GM23338 (cell line): ENCODE results near the gene KRTAP17-1. TPM values are rescaled to one million over a fixed set of nuclear protein-coding genes. Genes with fewer than 3 reads are reported as not detected.
A peak's percentile ranks its signal among the peaks of the same experiment; 100 is the strongest.

Experiments
- ATAC-seq: fragments of 200-7000 bp; cut with Tn5 transposase; 3 replicates; pipeline ENCODE4 v1.9.1; 2020
- DNase-seq: peaks from one replicate; pipeline ENCODE4 v3.0.0-alpha.2; 2015; ENCODE audit warnings: low spot score
- H2AFZ ChIP-seq: fragments of 200-600 bp; sonication (generic); 2 replicates; pipeline ENCODE4 v1.8.0; 2016; ENCODE audit warnings: antibody characterized with exemption, mild to moderate bottlenecking, moderate library complexity
- H3F3A ChIP-seq: fragments of 200-600 bp; sonication (generic); replicated peaks from 2 replicates; pipeline ENCODE4 v1.8.0; 2017; ENCODE audit warnings: antibody characterized with exemption, mixed run types, low read depth
- H3K27ac ChIP-seq: fragments of 200-600 bp; sonication (generic); 2 replicates; pipeline ENCODE4 v1.6.1; 2016; ENCODE audit warnings: low read depth
- H3K27me3 ChIP-seq: fragments of 200-600 bp; sonication (generic); 2 replicates; pipeline ENCODE4 v1.8.0; 2016; ENCODE audit warnings: mild to moderate bottlenecking, mixed run types, moderate library complexity; ENCODE audit not compliant: insufficient read depth
- H3K36me3 ChIP-seq: fragments of 200-600 bp; sonication (generic); 2 replicates; pipeline ENCODE4 v1.8.0; 2016; ENCODE audit warnings: mild to moderate bottlenecking; ENCODE audit not compliant: insufficient read depth
- H3K4me1 ChIP-seq: fragments of 200-600 bp; sonication (generic); 2 replicates; pipeline ENCODE4 v1.8.0; 2016; ENCODE audit warnings: mild to moderate bottlenecking, moderate library complexity; ENCODE audit not compliant: insufficient read depth
- H3K4me2 ChIP-seq: fragments of 200-600 bp; sonication (generic); 2 replicates; pipeline ENCODE4 v1.7.1; 2017; ENCODE audit warnings: mixed run types
- H3K4me3 ChIP-seq: fragments of 200-600 bp; sonication (generic); 2 replicates; pipeline ENCODE4 v1.6.1; 2016; ENCODE audit warnings: mixed run types
- H3K79me2 ChIP-seq: fragments of 200-600 bp; sonication (generic); replicated peaks from 2 replicates; pipeline ENCODE4 v1.8.0; 2017; ENCODE audit warnings: mild to moderate bottlenecking; ENCODE audit not compliant: insufficient read depth
- H3K9me2 ChIP-seq: fragments of 200-600 bp; sonication (generic); 2 replicates; pipeline ENCODE4 v1.8.0; 2017; ENCODE audit not compliant: insufficient read depth
- H4K20me1 ChIP-seq: fragments of 200-600 bp; sonication (generic); replicated peaks from 2 replicates; pipeline ENCODE4 v1.8.0; 2017; ENCODE audit warnings: mild to moderate bottlenecking; ENCODE audit not compliant: insufficient read depth
- H3K27ac Mint-ChIP-seq: 2 replicates; pipeline ENCODE4 v1.8.0; 2020; ENCODE audit warnings: inconsistent platforms, mild to moderate bottlenecking, moderate library complexity, mixed read lengths
- H3K27me3 Mint-ChIP-seq: 3 replicates; pipeline ENCODE4 v1.8.0; 2022; ENCODE audit warnings: low read depth, mild to moderate bottlenecking, moderate library complexity, mixed read lengths, inconsistent platforms; ENCODE audit not compliant: insufficient read depth, poor library complexity
- H3K36me3 Mint-ChIP-seq: 3 replicates; pipeline ENCODE4 v1.8.0; 2021; ENCODE audit warnings: low read depth, mild to moderate bottlenecking, inconsistent platforms, moderate library complexity, mixed read lengths
- H3K4me1 Mint-ChIP-seq: 3 replicates; pipeline ENCODE4 v1.8.0; 2020; ENCODE audit warnings: mild to moderate bottlenecking, inconsistent platforms, mixed read lengths
- H3K4me3 Mint-ChIP-seq: 3 replicates; pipeline ENCODE4 v1.8.0; 2021; ENCODE audit warnings: moderate library complexity, mild to moderate bottlenecking, inconsistent platforms, mixed read lengths
- H3K9me3 Mint-ChIP-seq: 3 replicates; pipeline ENCODE4 v1.8.0; 2020; ENCODE audit warnings: moderate library complexity, mild to moderate bottlenecking, inconsistent platforms, mixed read lengths
- CREB1 ChIP-seq: fragments of 250-450 bp; sonication (Bioruptor Pico); IDR thresholded peaks from 2 replicates; pipeline ENCODE4 v1.5.0; 2020; ENCODE audit warnings: low read depth, mild to moderate bottlenecking, moderate library complexity
- CTCF ChIP-seq, 2 experiments: fragments of 200-600 bp in 1 of 2; sonication (generic) in 1 of 2; conservative IDR thresholded peaks; 2 replicates each; pipeline versions ENCODE4 v1.5.1 to v1.6.1; 2016 to 2017; ENCODE audit warnings: antibody characterized with exemption in 2 of 2, low read depth in 2 of 2, mild to moderate bottlenecking in 2 of 2, moderate library complexity in 1 of 2
- ETS1 ChIP-seq: IDR thresholded peaks from 2 replicates; pipeline ENCODE4 v1.6.1; 2016; ENCODE audit warnings: antibody characterized with exemption
- EZH2phosphoT487 ChIP-seq: fragments of 200-600 bp; sonication (generic); IDR thresholded peaks from one replicate; pipeline ENCODE4 v1.8.1; 2018; ENCODE audit warnings: antibody characterized with exemption; ENCODE audit not compliant: unreplicated experiment
- JUNB ChIP-seq: IDR thresholded peaks from one replicate; pipeline ENCODE4 v1.6.1; 2016; ENCODE audit warnings: antibody characterized with exemption; ENCODE audit not compliant: unreplicated experiment
- NANOG ChIP-seq: IDR thresholded peaks from 2 replicates; pipeline ENCODE4 v1.6.1; 2016; ENCODE audit warnings: antibody characterized with exemption, borderline replicate concordance
- POLR2AphosphoS5 ChIP-seq: IDR thresholded peaks from 2 replicates; pipeline ENCODE4 v1.6.1; 2016; ENCODE audit warnings: antibody characterized with exemption, low read depth
- STAT1 ChIP-seq: IDR thresholded peaks from one replicate; pipeline ENCODE4 v1.6.1; 2016; ENCODE audit warnings: antibody characterized with exemption; ENCODE audit not compliant: unreplicated experiment
- ZNF462 ChIP-seq: fragments of 250-450 bp; sonication (Bioruptor Pico); IDR thresholded peaks from 2 replicates; pipeline ENCODE4 v1.5.0; 2020; ENCODE audit warnings: mild to moderate bottlenecking, moderate library complexity
- polyA plus RNA-seq: library from polyadenylated mRNA; unstranded; fragments of >200 nt; fragmentation: Nextera tagmentation; extraction: Ambion mirVana; gene quantifications from 2 replicates; pipeline ENCODE4 v1.2.1, GENCODE V29; 2016
- total RNA-seq: library from RNA; depleted of rRNA; stranded (reverse); fragments of >200 nt; shearing (Covaris generic); gene quantifications from 2 replicates; pipeline ENCODE4 v1.2.3, GENCODE V29; 2014

Gene KRTAP17-1
- total and polyA plus RNA-seq, 2 experiments from 2014 or later = not detected

GRCh38 chr17:41298458-41299135 is 16.9 kb downstream of the KRTAP17-1 start:
- H3K4me3 Mint-ChIP-seq = no peak overlapping the region
- Histone ChIP-seq H3K4me1 (no peaks in the 10 kb centered on the region), H3K9me2 (0 out of 2 replicates have a peak, but pooled peaks cover 3% of the 10 kb centered on the region), H3K27me3 (no peaks in the 10 kb centered on the region), H3K4me2 (no peak overlapping the region), H4K20me1 (no peaks in the 10 kb centered on the region), H3K79me2 (no peaks in the 10 kb centered on the region), H3K27ac (no peak overlapping the region), H3K4me3 (no peak overlapping the region), H2AFZ (peak overlapping the region; percentile 63; the same call in 1 of the 2 replicates), H3K36me3 (no peaks in the 10 kb centered on the region; the same call in 1 of the 2 replicates), H3F3A (no peaks in the 10 kb centered on the region)
- H3K9me3 Mint-ChIP-seq = no peaks in the 10 kb centered on the region; the same call in 2 of the 3 replicates
- no peak overlapping the region for H3K27ac Mint-ChIP-seq
- H3K4me1 Mint-ChIP-seq = peaks cover 2% of the 10 kb centered on the region; the same call in 1 of the 3 replicates
- DNase-seq = peak; percentile 15
- no peak for TF ChIP-seq CREB1 (CRISPR knock-in tag)
- TF ChIP-seq CTCF (conservative IDR thresholded peaks at IDR 0.05; ENCODE audit: low read depth in 2 of 2) = peak in 1 of 2 experiments; percentile 26; a peak in 2 of 4 replicates
- ATAC-seq = peak; percentile 44
- H3K27me3 Mint-ChIP-seq = peaks cover 2% of the 10 kb centered on the region
- no peaks in the 10 kb centered on the region for H3K36me3 Mint-ChIP-seq

- Histone ChIP-seq H3K27me3 (no peaks in the 10 kb centered on the region), H3K79me2 (no peaks in the 10 kb centered on the region), H3K4me3 (no peak overlapping the region), H2AFZ (no peak overlapping the region), H3F3A (no peaks in the 10 kb centered on the region), H3K9me2 (0 out of 2 replicates have a peak, but pooled peaks cover 3% of the 10 kb centered on the region), H4K20me1 (no peaks in the 10 kb centered on the region), H3K27ac (no peak overlapping the region), H3K4me2 (no peak overlapping the region), H3K4me1 (no peaks in the 10 kb centered on the region), H3K36me3 (no peaks in the 10 kb centered on the region; the same call in 1 of the 2 replicates)
- no peak overlapping the region for H3K27ac Mint-ChIP-seq
- ATAC-seq (no peak), DNase-seq (no peak)
- H3K27me3 Mint-ChIP-seq = peaks cover 2% of the 10 kb centered on the region
- H3K36me3 Mint-ChIP-seq = no peaks in the 10 kb centered on the region
- no peaks in the 10 kb centered on the region; the same call in 2 of the 3 replicates for H3K9me3 Mint-ChIP-seq
- H3K4me3 Mint-ChIP-seq = no peak overlapping the region
- H3K4me1 Mint-ChIP-seq = peaks cover 2% of the 10 kb centered on the region; the same call in 1 of the 3 replicates
- TF ChIP-seq NANOG (no peak), ZNF462 (no peak), EZH2phosphoT487 (no peak), ETS1 (no peak), JUNB (no peak), STAT1 (no peak), POLR2AphosphoS5 (no peak)
Observed at GRCh38 chr17:41296846-41297245, 18.7 kb downstream of the KRTAP17-1 start.
